ENCODE results near the gene RGS12. TPM values are rescaled to one million over a fixed set of nuclear protein-coding genes. Genes with fewer than 3 reads are reported as not detected.

The RGS12 gene
- total and polyA plus RNA-seq, 2 of the 13 experiments (the other 11 are each of a cell fraction or from before 2014, with no cell fraction given), result 21.0 to 27.7 TPM

- no peak overlapping the region for H2AFZ ChIP-seq (ENCODE audit: low read length)
- TF ChIP-seq EHMT2 (IDR thresholded peaks at IDR 0.05; ENCODE audit: borderline replicate concordance, low read depth, low read length) (no peak), HOXA5 (CRISPR knock-in tag; IDR thresholded peaks at IDR 0.05) (no peak), PRDM15 (CRISPR knock-in tag; IDR thresholded peaks at IDR 0.05) (no peak), HOXA7 (CRISPR knock-in tag; IDR thresholded peaks at IDR 0.05) (no peak), ZEB1 (IDR thresholded peaks at IDR 0.05; ENCODE audit: insufficient replicate concordance, low read depth) (no peak), ZSCAN22 (CRISPR knock-in tag; IDR thresholded peaks at IDR 0.05) (no peak), ZNF780A (CRISPR knock-in tag; IDR thresholded peaks at IDR 0.05) (no peak), KMT2B (CRISPR knock-in tag; IDR thresholded peaks at IDR 0.05) (no peak), ZNF101 (CRISPR knock-in tag; IDR thresholded peaks at IDR 0.05; ENCODE audit: borderline replicate concordance, low read depth) (no peak), ZNF484 (CRISPR knock-in tag; IDR thresholded peaks at IDR 0.05; ENCODE audit: borderline replicate concordance, low read depth) (no peak), LBX2 (CRISPR knock-in tag; IDR thresholded peaks at IDR 0.05; ENCODE audit: borderline replicate concordance) (no peak), HNF1A (IDR thresholded peaks at IDR 0.05; ENCODE audit: low read depth) (no peak), HNF1A (CRISPR knock-in tag; IDR thresholded peaks at IDR 0.05; ENCODE audit: borderline replicate concordance) (no peak), ZNF329 (CRISPR knock-in tag; IDR thresholded peaks at IDR 0.05; ENCODE audit: low read depth) (no peak), ZNF7 (CRISPR knock-in tag; IDR thresholded peaks at IDR 0.05) (no peak)
- no peak; the same call in 2 of the 3 replicates for ATAC-seq
- H3K4me3 ChIP-seq (replicated peaks in 1 of 3; ENCODE audit: insufficient read depth in 1 of 3, low read depth in 2 of 3, low read length in 3 of 3), result no peak overlapping the region
- no peak for FAIRE-seq
- POLR2A ChIA-PET, result no interaction called here
- in situ Hi-C loops (cut with HindIII; ENCODE audit: extremely low pct_ligation_motif_present, low pct_unique_long_range_greater_than_20kb), result no loop called here
- H4K20me1 ChIP-seq (ENCODE audit: insufficient read depth, low read length), result no peaks in the 10 kb centered on the region
- H3K27ac ChIP-seq (ENCODE audit: extremely low read length, insufficient read depth, low read length), result no peak overlapping the region
- H3K4me2 ChIP-seq (ENCODE audit: low read depth, low read length), result no peak overlapping the region
- no TSS peak for BruUV-seq (replicated peaks)
- WGBS (ENCODE audit: low lambda C conversion rate), result 45% methylated on average over 19 of the region's 35 CpGs
- CTCF ChIA-PET (ENCODE audit: low intra/inter-chr PET ratio, low total read pairs), result no interaction called here
- intact Hi-C loops (cut with micrococcal nuclease; ENCODE audit: unreplicated experiment), result loop anchor here (10.0 kb wide), 1 partner anchor 57 kb away; no protein-coding TSS in a partner anchor
- 0 out of 2 replicates have a peak, but pooled peaks cover 4% of the 10 kb centered on the region for H3K4me1 ChIP-seq (ENCODE audit: insufficient read depth, low read length)
- H3K9ac ChIP-seq (ENCODE audit: insufficient read depth, low read depth, low read length), result no peak overlapping the region
- no peaks in the 10 kb centered on the region for H3K36me3 ChIP-seq (replicated peaks in 1 of 2; ENCODE audit: control insufficient read depth in 1 of 2, insufficient read depth in 2 of 2, low read length in 2 of 2)
- H3K9me3 ChIP-seq (ENCODE audit: low read length), result no peaks in the 10 kb centered on the region
- peaks cover 3 to 39% of the 10 kb centered on the region in 2 experiments for H3K27me3 ChIP-seq (ENCODE audit: control insufficient read depth in 1 of 2, insufficient read depth in 2 of 2, low read length in 2 of 2)
- no peak for DNase-seq (ENCODE audit: low spot score)
- no peaks in the 10 kb centered on the region for H3K79me2 ChIP-seq (ENCODE audit: insufficient read depth, low read length)
Observed at GRCh38 chr4:3261411-3262207, 31.2 kb upstream of the RGS12 start.

Data from HepG2 (cell line).